AG04450 (cell line): Measurements from ENCODE around the gene DMRT1. TPM values are rescaled to one million over a fixed set of nuclear protein-coding genes. Genes with fewer than 3 reads are reported as not detected.

ENCODE experiments used
- CTCF ChIA-PET: fragments of 300-600, 350-600 bp; formaldehyde crosslinking; extraction: SDS; loops from one replicate; lab custom pipeline; 2022; ENCODE audit warnings: antibody characterized with exemption, inconsistent platforms; lab: Charles Lee
- POLR2A ChIA-PET: fragments of 350-600 bp; formaldehyde crosslinking; extraction: SDS; loops from one replicate; lab custom pipeline; 2021; ENCODE audit warnings: antibody characterized with exemption, inconsistent platforms; lab: Yijun Ruan, JAX
- DNase-seq: peaks from one replicate; pipeline ENCODE4 v3.0.0-alpha.2; 2011; ENCODE audit warnings: low read depth, low spot score
- H3K27ac ChIP-seq: one replicate; pipeline ENCODE4 v1.5.1; 2012; ENCODE audit warnings: low read depth, low read length, control low read depth
- H3K27me3 ChIP-seq: one replicate; pipeline ENCODE4 v1.6.0; 2012; ENCODE audit warnings: low read length; ENCODE audit not compliant: control insufficient read depth, insufficient read depth
- H3K4me3 ChIP-seq: 2 replicates; pipeline ENCODE4 v1.5.1; 2011; ENCODE audit warnings: mild to moderate bottlenecking, low read depth, low read length, control low read depth
- H3K9me3 ChIP-seq: 2 replicates; pipeline ENCODE4 v1.5.1; 2012; ENCODE audit warnings: low read length; ENCODE audit not compliant: control insufficient read depth, insufficient read depth
- CTCF ChIP-seq: IDR thresholded peaks from 2 replicates; pipeline ENCODE4 v1.5.1; 2011; ENCODE audit warnings: low read depth, low read length, control low read depth, inconsistent platforms
- polyA plus RNA-seq: library from polyadenylated mRNA; depleted of rRNA; stranded (reverse); fragments of >200 nt; gene quantifications from 2 replicates; pipeline ENCODE4 v1.2.3, GENCODE V29; 2011

Gene DMRT1
- polyA plus RNA-seq, 1 experiment, result not detected

- CTCF ChIA-PET, result no interaction called here
- TF ChIP-seq CTCF, result no peak
- H3K9me3 ChIP-seq, result no peaks in the 10 kb centered on the region
- no peak overlapping the region for H3K4me3 ChIP-seq
- POLR2A ChIA-PET, result no interaction called here
- H3K27ac ChIP-seq, result no peak overlapping the region
- no peak for DNase-seq
- H3K27me3 ChIP-seq, result no peaks in the 10 kb centered on the region
Observed at GRCh38 chr9:950139-950538, 108.6 kb downstream of the DMRT1 start.

DNA sequence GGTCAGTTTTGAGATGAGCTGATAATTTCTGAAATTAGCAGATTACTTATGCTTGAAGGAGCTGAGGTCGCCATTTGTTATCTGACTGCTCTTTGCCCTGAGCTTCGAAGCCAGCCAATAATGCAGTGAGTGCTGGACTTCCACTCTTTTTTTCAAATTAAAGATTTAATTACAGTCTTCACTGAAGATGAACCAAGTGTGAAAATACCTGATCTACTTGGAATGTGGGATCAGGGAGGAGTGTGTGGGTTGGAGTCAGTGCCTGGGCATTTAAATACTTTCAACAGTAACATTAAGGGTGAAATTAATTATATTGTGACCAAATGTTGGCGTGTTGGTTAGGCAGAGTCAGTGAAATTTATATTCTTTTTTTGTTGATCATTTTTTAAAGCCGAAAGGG is 111.0 kb downstream of the DMRT1 start:
- no peak overlapping the region for H3K27ac ChIP-seq
- no peak for TF ChIP-seq CTCF
- DNase-seq, result no peak
- no peaks in the 10 kb centered on the region for H3K27me3 ChIP-seq
- ChIA-PET POLR2A (no interaction called here), CTCF (interaction anchor here (0.8 kb wide), 1 partner anchor 49 kb away, joined by 3 read pairs; no protein-coding TSS in a partner anchor)
- H3K9me3 ChIP-seq, result no peaks in the 10 kb centered on the region
- no peak overlapping the region for H3K4me3 ChIP-seq

- H3K27me3 ChIP-seq, result no peaks in the 10 kb centered on the region
- DNase-seq, result no peak
- POLR2A ChIA-PET, result no interaction called here
- no peak for TF ChIP-seq CTCF
- no peak overlapping the region for H3K27ac ChIP-seq
- H3K9me3 ChIP-seq, result no peaks in the 10 kb centered on the region
- CTCF ChIA-PET, result no interaction called here
- no peak overlapping the region for H3K4me3 ChIP-seq
Observed at GRCh38 chr9:959105-959504, 117.6 kb downstream of the DMRT1 start.

DNA sequence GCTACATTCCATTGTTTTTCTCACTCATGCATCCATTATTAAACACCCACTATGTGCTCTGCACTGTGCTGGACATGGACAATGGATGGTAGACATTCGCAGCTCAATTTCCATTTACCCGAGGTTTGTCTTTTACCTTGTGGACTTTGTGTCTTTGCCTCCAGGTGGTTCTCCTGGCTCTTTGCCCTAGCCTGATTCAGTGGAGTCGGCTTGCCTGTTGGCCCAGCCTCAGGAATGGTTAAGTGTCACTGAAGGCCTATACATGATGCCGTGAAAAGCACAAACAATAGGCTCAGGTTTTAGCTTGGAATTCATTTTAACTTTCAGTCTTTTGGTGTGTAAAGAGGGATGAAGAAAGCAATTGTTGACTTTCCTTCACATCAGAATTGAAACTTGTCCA is 118.4 kb downstream of the DMRT1 start:
- H3K27ac ChIP-seq, result no peak overlapping the region
- DNase-seq, result no peak
- CTCF ChIA-PET, result no interaction called here
- H3K9me3 ChIP-seq, result no peaks in the 10 kb centered on the region
- TF ChIP-seq CTCF, result no peak
- H3K4me3 ChIP-seq, result no peak overlapping the region
- POLR2A ChIA-PET, result no interaction called here
- H3K27me3 ChIP-seq, result no peaks in the 10 kb centered on the region

- no peak overlapping the region for H3K27ac ChIP-seq
- DNase-seq, result no peak
- no peak overlapping the region for H3K4me3 ChIP-seq
- H3K27me3 ChIP-seq, result peaks cover 10% of the 10 kb centered on the region
- H3K9me3 ChIP-seq, result no peaks in the 10 kb centered on the region
- TF ChIP-seq CTCF, result no peak
- ChIA-PET CTCF (no interaction called here), POLR2A (no interaction called here)
Observed at GRCh38 chr9:962023-962422, 120.5 kb downstream of the DMRT1 start.
